NCI-H69 (cell line): ENCODE data around the gene B9D1.
A peak's percentile ranks its signal among the peaks of the same experiment; 100 is the strongest.

ENCODE experiments used
- DNase-seq: peaks from one replicate; lab custom pipeline; 2025; lab: John Stamatoyannopoulos, UW

The B9D1 gene, protein sequence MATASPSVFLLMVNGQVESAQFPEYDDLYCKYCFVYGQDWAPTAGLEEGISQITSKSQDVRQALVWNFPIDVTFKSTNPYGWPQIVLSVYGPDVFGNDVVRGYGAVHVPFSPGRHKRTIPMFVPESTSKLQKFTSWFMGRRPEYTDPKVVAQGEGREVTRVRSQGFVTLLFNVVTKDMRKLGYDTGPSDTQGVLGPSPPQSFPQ

GRCh38 chr17:19362277-19363113, at the start of gene B9D1:
Gene B9D1, minus strand, starts transcription at chr17:19362723. Its CDS starts 154 bp downstream, at chr17:19362569.
- DNase-seq: peak; percentile 93

- DNase-seq: peak; percentile 33
Observed at GRCh38 chr17:19411631-19412030, 49.1 kb upstream of the B9D1 start.

DNA sequence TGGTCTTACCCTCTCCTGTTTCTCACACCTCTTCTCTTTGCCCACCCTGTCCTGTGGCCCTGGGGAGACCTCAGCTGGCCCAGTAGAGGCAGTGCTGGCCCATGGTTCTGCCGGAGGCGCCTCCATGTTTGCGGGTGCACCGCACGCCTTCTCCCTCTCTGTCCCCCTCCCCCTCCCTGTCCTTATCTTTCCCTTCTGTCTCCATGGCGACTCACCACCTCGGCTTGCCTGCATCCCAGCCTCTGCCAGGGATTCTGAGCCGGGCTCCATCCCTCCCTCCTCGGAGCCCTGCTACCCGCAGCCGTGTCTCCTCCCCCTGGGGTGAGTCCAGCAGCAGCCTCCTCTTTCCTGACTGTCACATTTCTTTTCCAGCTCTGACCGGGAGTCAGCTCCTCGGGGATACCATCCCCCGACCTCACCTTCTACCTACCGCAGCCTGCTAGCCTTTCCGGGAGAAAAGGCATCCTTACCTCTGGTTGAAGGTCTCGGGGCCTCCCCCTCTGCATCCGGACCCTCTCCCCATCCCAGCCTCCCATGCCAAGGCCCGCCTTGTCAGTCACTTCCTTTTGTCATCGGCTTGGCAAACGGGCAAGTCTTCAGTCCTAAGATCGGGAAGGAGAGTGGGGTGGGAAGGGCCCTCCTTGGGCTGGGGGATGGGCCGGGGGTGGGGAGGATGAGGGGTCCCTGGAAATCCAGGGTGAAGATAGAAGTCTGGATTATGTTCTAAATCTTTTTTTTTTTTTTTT, 48.5 kb upstream of the B9D1 start, which contains the start of gene RNF112:
Gene RNF112 (plus strand): TSS at position 358 of the 746 bp plus-strand sequence. CDS start 177 bp downstream, at position 535.
- peak; percentile 10 for DNase-seq

DNA sequence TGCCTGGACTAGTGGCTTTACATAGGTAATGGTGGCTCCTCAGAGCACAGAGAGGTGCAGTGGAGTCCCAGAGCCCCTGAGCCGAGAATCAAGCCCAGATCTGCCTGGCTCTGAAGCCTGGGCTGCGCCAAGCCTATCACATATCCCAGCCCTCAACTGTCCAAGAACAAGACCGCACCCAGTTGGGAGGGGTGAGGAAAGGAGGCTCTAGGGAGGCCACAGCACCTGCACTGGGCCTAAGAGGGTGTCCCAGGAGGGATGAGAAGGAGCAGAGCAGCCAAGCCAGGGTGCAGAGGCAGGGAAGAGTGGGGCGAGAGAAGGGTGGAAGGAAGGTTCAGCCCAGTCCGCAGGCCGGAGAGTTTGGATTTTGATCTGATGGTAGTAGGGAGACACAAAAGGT, 47.6 kb upstream of the B9D1 start:
- no peak for DNase-seq

DNA sequence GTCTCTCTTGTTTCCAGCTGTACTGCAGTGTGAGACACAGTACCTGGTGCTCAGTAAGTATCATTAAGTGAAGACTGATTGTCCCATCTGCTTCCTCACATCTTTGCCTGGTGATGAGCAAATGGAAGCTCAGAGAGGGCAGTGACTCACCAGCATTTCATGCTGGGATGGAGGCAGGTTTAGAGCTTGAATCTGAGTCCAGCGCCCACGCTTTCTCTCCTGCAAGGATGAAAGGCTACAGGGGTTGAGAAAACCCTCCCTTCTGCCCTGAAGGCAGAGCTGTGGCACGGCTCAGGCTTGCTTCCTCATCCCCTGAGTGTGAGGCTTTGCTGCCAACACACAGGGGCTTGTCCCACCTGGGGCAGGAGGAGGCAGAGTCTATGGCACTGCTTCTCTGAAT, 47.0 kb upstream of the B9D1 start:
- DNase-seq: peak; percentile 64

GRCh38 chr17:19409066-19409465, 46.5 kb upstream of the B9D1 start:
- no peak for DNase-seq

GRCh38 chr17:19408346-19408710, 45.8 kb upstream of the B9D1 start:
- DNase-seq: no peak

DNA sequence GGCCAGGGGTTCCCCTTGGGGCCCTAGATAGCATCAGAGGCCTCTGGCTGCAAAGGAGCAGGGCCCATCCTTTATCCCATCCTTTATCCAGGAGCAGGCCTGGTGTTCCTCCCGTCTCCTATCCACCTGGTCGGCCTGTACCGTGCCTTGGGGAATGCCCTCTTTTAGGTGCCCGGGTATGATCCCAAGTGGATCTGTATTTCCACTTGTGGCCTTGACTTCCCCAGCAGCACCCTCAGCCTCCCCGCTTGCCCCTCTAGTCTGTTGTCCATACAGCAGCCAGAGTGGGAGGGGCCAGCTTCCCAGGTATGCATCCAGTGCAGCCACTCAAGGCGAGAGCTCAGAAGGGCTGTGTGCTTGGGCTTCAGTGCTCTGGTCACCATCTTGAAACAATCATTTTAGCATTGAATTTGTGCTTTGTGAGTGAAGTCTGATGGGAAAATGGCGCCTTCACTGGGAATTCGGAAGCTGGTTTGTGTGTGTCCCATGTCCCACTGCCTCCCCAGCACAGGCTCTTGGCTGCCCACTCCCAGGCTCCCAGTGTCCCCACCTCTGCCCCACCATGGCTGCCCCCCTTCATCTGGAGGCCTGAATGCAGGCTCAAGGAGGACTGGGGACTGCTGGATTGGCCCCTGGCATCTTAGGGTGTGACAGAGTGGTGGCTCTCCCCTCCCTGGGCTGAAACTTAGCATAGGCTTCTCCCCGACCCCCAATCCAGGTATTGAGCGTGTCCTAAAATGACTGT, 45.2 kb upstream of the B9D1 start:
- no peak for DNase-seq

DNA sequence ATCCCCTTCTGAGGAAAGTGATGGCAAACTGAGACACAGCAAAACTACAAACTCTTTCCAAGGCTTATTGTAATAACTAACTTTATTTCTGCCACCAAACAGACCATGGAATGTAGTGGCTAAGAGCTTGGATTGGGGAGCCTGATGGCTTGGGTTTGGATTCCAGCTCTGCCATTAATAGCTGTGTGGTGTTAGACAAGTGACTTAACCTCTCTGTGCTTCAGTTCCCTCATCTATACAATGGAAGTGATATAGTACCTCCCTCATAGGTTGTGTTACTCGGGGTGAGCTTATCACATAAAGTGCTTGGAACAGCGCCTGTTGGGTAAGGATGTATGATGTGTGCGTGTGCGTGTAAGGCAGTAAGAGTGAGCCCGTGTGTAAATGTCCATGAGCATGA, 42.6 kb upstream of the B9D1 start:
- DNase-seq: no peak

GRCh38 chr17:19404264-19404663, 41.7 kb upstream of the B9D1 start:
- DNase-seq: no peak

GRCh38 chr17:19403021-19403420, 40.5 kb upstream of the B9D1 start:
- DNase-seq: no peak

- peak; percentile 27 for DNase-seq
Observed at GRCh38 chr17:19402171-19402570, 39.6 kb upstream of the B9D1 start.

GRCh38 chr17:19401321-19402010, 38.9 kb upstream of the B9D1 start:
- no peak for DNase-seq

- no peak for DNase-seq
Observed at GRCh38 chr17:19399750-19400450, 37.4 kb upstream of the B9D1 start.

DNA sequence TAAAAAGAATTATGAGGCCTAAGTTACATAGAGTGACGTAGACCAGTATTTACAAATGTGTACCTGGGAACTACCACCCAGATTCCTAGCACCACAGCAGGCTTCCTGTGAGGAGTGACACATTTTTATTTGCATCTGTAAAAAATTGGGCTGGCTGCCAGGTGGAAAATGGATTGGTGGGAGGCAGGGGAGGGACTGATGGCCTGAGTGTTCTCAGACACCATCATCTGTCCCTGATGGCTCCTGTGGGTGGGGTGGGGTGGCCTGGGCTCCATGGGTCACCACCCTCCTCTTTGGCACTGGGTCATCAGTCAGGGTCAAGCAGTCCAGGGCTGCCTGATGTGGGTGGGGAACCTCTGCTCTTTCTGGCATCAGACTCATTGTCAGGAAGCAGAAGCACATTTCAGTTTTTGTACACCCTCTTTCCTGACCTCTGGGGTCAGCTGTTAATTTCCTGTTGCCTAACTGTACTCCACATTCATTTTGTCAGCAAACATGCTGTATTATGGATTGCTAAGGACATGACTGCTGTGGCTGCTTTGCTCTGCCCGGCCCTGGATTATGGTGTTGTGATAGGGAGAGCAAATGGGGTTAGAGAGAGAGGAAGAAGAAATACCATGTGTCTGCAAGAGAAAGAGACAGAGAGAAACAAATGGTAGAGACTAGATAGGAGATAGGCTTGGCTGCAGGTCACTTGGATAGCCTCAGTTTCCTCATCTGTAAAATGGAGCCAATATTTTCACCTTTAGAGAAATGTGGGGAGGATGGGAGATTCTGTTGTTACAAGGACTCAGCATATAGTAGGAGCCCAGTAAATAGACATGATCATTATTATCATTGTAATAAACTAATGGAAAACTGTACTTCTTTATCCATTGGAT, 36.0 kb upstream of the B9D1 start:
- DNase-seq: peak; percentile 92

DNA sequence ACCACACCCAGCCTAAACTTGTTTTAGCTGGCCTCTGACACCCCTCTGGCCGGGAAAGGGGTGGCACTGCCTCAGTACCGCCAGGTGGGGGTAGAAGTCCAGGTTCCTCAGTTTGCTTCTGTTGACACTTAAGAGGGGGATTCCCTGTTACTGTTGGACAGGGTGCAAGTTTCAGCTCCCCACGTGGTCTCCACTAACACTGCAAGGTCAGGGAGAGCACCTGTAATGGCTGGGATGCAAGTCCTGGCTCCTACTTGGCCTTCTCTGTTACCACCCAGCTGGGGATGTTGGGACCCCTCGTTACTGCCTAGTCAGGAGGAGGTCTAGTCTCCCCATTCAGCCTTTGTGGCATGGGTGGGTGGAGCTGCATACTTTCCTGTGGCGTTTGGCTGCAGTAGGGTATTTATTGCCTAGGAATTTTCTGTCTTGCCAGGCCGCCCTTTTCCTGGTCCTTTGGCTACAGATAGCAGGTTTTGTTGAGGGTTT, 35.1 kb upstream of the B9D1 start:
- DNase-seq: peak; percentile 31

- no peak for DNase-seq
Observed at GRCh38 chr17:19392303-19392702, 29.8 kb upstream of the B9D1 start.

DNA sequence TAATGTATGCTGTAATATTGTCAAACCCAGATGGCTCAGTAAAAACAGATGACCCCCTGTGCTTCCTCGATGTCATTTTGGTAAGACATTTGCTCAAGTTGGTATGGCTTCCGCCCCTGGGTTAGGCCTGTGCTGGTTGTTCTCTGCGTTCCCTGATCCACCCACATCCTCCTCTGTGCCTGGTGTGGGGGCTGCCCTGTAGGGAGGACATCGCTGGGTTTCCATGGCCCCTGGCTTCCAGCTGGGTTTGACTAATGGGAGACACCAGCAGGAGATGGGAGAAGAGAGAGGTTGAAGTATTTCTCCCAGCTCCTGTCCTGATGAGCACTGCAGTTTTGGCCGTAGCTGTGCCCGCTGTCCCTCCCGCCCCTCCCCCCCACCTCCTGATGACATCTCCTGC, 28.9 kb upstream of the B9D1 start:
- DNase-seq: peak; percentile 25

DNA sequence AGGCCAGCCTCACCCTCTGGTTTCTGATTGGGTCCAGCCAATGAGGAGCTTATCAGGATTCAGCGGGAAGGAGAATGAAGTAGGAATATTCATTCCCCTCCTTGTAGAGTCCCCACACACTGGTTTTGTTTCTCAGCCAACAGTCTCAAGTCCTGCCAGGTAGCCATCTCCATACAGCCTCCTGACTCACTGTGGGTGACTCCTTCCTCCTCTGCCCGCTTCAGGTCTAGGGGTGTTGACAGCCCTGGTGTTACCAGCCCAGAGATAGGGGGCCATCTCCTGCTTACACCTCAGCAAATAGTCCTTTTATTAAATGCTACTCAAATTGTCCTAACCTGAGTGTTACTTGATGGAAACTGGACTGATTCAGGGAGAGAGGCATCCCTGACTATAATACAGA, 28.4 kb upstream of the B9D1 start:
- no peak for DNase-seq
